Erythroblast (primary cell): ENCODE results near the gene ATG14.
"Not testable (repeated sequence)": the region's sequence is repeated elsewhere in the genome, so short reads cannot be mapped to it uniquely, and the experiment has no call there.

Experiments used
- DNase-seq, 2 experiments: peaks; one replicate each; lab custom pipeline; 2025; lab: John Stamatoyannopoulos, UW
- GATA1 ChIP-seq: IDR thresholded peaks from 2 replicates; pipeline ENCODE4 v1.6.1; 2011; ENCODE audit warnings: low read depth, mild to moderate bottlenecking, control low read depth, low read length, moderate library complexity
- POLR2A ChIP-seq: IDR thresholded peaks from 2 replicates; pipeline ENCODE4 v1.6.1; 2011; ENCODE audit warnings: mild to moderate bottlenecking, low read length

Gene ATG14

DNA sequence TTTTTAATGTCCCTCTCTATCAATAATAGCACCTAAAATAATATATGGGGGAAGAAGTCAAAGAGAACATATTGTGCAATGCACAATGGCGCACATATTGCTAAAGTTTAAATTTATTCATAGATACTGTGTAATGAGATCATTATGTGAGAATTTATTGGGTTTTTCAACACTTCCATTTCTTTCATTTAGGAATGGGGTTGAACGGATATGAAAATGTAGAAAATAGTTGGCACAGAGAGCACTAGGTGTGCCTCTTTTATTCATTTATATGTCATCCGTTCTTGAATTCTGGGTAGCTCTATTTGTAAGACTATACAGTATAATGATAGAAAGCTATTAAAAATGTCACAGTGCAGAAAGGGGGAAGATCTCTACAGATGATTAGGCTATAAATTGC is 63.9 kb downstream of the ATG14 start:
- TF ChIP-seq GATA1, result no peak
- TF ChIP-seq POLR2A, result no peak
- no peak for DNase-seq

- no peak for TF ChIP-seq POLR2A
- TF ChIP-seq GATA1, result no peak
- no peak for DNase-seq
These were observed 64.6 kb downstream of the ATG14 start for GRCh38 chr14:55347040-55347439.

GRCh38 chr14:55344582-55345163 is 67.0 kb downstream of the ATG14 start:
- DNase-seq, result not testable (repeated sequence)

- TF ChIP-seq GATA1 (no peak), POLR2A (no peak)
- no peak for DNase-seq
These were observed 69.8 kb downstream of the ATG14 start for GRCh38 chr14:55341781-55342180.

- no peak for DNase-seq
- TF ChIP-seq GATA1 (no peak), POLR2A (no peak)
These were observed 71.1 kb downstream of the ATG14 start for GRCh38 chr14:55340482-55340881.

DNA sequence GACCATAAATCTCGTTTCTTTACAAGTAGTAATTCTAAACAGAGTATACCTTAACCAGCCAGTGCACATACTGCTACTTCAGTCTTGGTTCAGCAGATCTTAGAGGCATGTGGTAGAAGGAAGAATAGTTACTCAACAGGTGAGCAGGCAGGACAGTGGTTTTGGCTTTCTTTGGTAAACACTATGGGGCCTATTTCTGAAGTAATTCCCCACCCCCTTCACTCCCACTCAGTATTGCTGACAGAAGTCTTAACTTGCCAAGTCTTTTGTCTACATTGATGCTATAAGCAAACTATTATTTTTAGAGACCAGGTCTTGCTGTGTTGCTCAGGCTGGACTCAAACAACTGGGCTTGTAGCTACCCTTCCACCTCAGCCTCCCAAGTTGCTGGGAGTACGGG is 71.9 kb downstream of the ATG14 start:
- TF ChIP-seq GATA1, result no peak
- no peak for TF ChIP-seq POLR2A
- no peak for DNase-seq

- no peak for TF ChIP-seq GATA1
- no peak for TF ChIP-seq POLR2A
- no peak for DNase-seq
These were observed 74.9 kb downstream of the ATG14 start for GRCh38 chr14:55336691-55337090.

- peak in 1 of 2 experiments; percentile 7 for DNase-seq
- TF ChIP-seq GATA1, result no peak
- TF ChIP-seq POLR2A, result no peak
These were observed 75.5 kb downstream of the ATG14 start for GRCh38 chr14:55336162-55336561.

DNA sequence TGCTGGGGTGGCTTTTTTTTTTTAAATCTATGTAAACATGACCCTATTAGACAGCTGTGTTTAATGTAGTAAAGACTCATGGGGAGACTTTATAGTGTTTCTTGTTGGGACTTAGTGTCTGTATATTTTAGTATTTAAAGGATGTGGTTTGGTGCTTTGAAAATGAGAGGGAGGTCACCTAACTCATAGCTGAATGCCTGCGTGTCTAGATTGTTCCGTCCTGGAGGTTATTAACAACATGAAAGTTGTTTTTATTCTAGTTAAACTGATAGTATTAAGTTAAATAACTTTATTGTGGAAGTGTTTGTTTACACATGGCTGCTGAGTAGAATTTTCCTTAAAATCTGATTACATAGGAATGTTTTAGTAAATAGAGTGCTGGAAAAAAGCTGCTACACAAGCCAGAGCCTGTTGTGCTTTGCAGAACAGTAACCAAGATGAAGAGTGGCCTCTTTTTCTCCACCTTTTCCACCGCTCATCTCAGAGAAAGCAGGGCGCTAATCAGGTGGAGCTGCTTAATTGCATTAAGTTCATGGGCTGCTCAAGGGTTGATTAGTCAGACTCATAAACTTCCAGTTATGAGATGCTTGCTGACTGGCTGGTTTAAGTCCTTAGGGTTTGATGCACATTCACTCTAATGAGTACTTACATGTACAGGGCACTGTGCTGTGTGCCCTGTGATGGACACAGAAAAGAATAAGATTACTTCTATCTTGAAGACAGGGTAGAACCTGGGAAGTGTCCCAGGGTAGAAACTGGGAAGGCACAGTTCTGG is 77.7 kb downstream of the ATG14 start:
- TF ChIP-seq GATA1 (no peak), POLR2A (no peak)
- DNase-seq, result peak; percentile 37 to 56

DNA sequence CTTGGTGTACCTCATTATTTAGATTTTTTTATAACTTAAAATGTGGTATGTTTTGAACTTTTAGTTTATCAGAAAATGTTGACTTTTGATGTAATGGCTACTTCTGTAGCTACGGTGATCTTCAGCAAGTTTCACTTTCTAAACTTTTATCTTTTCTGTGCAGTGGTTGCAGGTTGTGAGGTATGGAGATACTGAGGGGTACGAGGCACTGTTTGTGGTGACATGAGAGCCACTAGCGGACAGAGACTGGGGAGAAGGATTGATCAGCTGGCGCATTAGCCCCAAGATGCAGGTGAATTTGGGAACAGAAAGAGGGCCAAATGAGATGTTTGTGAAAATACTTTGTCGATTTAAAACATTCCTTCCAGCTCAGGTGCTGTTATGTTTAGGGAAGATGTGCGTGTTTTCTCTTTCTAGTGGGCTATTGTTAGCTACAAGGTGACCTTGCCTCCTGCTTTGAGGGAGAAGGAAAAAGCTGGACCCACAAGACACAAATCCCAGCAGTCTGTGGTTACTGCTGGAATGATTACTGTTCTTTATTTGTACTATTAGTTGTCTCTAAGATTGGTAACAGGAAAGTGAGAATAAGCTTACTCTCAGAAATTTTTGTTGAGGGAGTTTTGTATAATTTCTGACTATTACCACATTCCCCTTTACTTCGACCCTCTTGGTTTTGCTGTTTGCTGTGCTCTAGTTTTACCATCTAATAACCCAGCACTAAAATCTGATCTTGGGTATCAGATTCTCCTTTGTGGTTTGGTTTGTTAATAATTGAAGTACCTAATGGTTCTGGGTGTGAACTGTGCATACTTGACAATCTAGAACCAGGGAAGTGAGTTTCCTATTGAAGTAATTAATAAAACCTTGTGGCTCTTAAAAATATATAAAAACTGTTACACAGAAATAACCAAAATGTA is 78.7 kb downstream of the ATG14 start:
- TF ChIP-seq GATA1 (peak; percentile 18), POLR2A (no peak)
- peak; percentile 91 for DNase-seq

DNA sequence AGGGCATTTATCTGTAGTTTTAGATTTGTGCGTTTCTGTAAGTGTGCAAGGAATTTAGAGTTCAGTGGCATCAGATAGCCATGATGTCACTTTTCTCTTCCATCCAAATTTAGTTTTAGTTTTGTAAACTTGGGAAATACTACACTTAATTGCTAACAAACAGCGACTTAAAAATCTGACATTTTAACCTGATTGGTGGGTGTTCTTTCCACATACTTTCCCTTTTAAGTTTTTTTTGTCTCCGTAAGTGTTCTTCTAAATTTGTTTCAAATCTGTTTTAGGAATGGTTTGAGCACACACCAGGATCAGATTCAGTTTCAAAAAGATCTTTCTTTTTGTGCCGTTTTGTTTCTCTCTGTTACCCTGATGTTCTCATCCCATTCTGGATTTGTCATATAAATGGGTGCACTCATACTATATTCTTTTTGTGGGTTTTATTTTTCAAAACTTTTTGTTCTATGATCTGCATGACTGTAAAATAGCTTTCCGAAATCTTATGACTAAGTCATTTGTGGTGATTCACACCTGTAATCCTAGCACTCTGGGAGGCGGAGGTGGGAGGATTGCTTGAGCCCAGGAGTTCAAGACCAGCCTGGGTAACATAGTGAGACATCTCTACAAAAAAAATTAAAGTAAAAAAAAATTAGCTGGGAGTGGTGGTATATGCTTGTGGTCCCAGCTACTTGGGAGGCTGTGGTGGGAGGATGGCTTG is 81.5 kb downstream of the ATG14 start:
- DNase-seq, result no peak
- TF ChIP-seq GATA1 (no peak), POLR2A (no peak)

DNA sequence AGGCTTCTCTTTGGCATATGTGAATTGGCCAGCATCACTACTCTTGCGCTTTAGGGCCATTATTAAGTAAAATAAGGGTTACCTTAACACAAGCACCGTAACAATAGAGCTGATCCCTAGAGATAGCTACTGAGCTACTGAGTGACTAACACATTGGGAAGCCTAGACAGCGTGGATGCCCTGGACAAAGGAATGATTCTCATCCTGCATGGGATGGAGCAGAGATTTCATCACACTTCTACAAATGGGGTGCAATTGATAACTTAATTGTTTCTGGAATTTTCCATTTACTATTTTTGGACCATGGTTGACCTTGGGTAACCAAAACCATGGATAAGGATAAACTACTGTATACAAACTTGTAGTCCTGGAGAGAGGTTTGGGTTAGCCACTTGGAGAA is 83.3 kb downstream of the ATG14 start:
- no peak for TF ChIP-seq POLR2A
- no peak for TF ChIP-seq GATA1
- DNase-seq, result no peak

DNA sequence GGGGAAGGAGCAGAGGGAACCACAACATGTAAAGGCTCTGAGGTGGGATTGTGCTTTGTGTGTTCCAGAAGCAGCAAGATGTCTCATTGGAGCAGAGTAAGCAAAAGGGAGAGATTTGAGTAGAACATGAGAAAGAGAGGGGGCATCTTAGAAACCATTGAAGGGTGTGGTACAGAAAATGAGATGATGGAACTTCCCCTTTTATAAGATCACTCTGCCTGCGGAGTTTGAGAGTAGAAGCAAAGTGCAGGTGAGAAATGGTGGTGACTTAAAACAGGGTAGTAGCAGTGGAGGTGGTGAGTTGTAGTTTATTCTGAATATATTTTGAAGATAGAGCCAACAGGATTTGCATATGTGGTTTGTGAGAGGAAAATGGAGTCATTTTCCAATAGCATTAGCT is 84.5 kb downstream of the ATG14 start:
- TF ChIP-seq POLR2A (no peak), GATA1 (no peak)
- DNase-seq, result peak in 1 of 2 experiments; percentile 19
